ENCODE measurements around the gene FARP2.

FARP2 gene

GRCh38 chr2:241535871-241536655, 180.0 kb downstream of the FARP2 start:
- no peak for DNase-seq

DNA sequence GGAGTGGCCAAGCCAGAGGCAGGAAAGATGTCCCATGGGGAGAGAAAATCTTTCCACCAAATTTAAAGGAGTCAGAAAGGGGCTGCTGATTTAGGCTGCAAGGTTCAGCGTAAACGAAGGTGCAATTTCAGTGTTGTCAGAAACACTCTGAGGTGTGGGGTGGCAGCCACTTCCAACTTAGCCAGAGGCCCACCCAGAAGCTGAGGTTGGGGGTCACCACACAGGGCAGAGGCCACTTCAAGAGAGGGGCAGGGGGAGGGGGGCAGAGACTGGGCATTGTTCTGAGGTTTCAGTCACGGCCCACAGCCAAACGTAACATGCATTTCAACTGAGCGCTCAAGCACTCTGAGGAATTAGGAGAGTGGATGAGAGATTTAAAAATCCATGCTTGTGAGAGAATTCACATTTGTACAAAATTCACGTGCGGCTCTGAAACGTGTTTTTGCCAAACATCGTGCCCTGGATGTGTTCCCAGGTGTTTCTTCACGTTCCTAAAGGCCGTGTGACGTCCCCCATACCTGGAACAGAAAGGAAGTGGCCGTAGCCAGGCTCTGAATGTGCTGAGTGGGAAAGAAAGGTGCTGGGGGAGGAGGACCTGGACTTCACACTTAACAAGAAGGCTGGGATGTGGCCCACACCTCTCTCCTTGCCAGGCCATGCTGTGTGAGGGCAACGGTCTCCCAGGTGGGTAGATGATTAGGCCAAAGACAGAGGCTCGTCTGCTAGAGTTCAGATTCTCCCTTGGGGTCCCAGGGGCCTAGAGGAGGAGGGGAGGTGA, 182.9 kb downstream of the FARP2 start:
- no peak for DNase-seq

- DNase-seq = no peak
Measured at GRCh38 chr2:241539616-241540374, 183.7 kb downstream of the FARP2 start.

DNA sequence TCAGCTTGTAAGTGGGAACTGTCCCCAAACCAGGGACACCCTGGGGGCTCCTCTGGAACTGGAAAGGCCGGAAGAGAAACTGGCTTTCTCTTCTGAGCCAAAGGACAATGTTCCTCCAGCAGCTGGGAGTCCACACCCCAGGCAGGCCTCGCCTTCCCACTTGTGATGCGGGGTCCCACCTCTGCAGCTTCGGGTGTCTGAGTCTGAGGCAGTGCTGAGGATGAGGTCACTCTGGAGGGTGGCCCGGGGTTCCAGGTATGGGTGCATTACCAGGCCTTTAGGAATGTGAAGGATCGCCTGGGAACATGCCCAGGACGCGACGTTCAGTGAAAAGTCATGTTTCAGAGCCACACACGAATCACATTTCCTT, 184.3 kb downstream of the FARP2 start:
- DNase-seq = no peak

GRCh38 chr2:241540771-241541561, 184.9 kb downstream of the FARP2 start:
- peak; percentile 52 for DNase-seq

- no peak for DNase-seq
Measured at GRCh38 chr2:241541564-241542277, 185.6 kb downstream of the FARP2 start.

DNA sequence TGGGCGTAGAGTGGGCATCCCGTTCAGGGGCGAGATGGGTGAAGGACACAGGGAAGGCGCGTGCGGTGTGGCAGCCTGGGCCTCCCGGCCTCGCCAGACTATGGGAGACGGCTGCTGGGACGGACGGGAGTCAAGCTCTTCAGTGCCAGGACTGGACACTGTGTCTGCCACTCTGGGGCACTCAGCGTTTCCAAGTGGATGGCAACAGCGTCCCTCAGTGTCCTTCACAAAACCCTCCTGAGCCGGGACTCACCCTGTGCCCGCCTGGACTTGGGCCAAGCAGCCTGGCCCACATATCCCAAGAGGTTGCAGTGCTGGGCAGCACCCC, 186.2 kb downstream of the FARP2 start:
- no peak for DNase-seq
